ENCODE data around the gene SCAP. TPM values are rescaled to one million over a fixed set of nuclear protein-coding genes. Genes with fewer than 3 reads are reported as not detected.
A peak's percentile ranks its signal among the peaks of the same experiment; 100 is the strongest.

SCAP gene
- total and polyA plus RNA-seq, 2 of the 13 experiments (the other 11 are each of a cell fraction or from before 2014, with no cell fraction given) = 40.4 to 53.3 TPM

DNA sequence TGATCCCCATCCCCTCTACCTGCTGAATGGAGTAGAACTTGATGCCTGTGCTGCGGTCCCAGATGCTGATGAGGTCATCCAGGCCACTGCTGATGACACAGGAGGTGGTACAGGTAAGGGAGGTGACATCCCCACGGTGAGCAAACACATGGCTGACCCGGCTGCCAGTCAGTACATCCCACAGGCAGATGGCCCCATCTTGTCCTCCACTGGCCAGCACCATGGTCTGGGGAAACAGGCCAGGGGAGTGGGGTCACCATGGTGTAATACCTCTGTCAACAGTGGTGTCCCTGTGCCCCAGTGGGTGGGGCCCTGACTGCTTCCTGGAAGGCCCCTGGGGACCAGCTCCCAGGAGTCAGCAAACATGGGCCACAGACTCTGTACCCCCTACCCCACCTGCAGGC lies 61.6 kb downstream of the SCAP start (continued):
- TF ChIP-seq ZNF501 (CRISPR knock-in tag; IDR thresholded peaks at IDR 0.05) (peak; percentile 27; the same call in 1 of the 2 replicates), ETV5 (CRISPR knock-in tag; IDR thresholded peaks at IDR 0.05; ENCODE audit: borderline replicate concordance) (peak; percentile 25; the same call in 1 of the 2 replicates), SSRP1 (CRISPR knock-in tag; IDR thresholded peaks at IDR 0.05) (no peak), KDM5B (CRISPR knock-in tag; IDR thresholded peaks at IDR 0.05; ENCODE audit: borderline replicate concordance) (peak; percentile 65; the same call in 1 of the 2 replicates), NCOA1 (CRISPR knock-in tag; IDR thresholded peaks at IDR 0.05) (no peak), MAF1 (CRISPR knock-in tag; IDR thresholded peaks at IDR 0.05; ENCODE audit: borderline replicate concordance) (no peak), TAF1 (CRISPR knock-in tag; IDR thresholded peaks at IDR 0.05) (no peak), DPF2 (CRISPR knock-in tag; IDR thresholded peaks at IDR 0.05; ENCODE audit: borderline replicate concordance, low read depth) (0 out of 2 replicates have a peak, but pooled peaks have one; percentile 25), ADNP (CRISPR knock-in tag; IDR thresholded peaks at IDR 0.05) (no peak), ZNF432 (CRISPR knock-in tag; IDR thresholded peaks at IDR 0.05; ENCODE audit: borderline replicate concordance) (no peak), HES4 (CRISPR knock-in tag; IDR thresholded peaks at IDR 0.05; ENCODE audit: borderline replicate concordance) (no peak), NCOR1 (IDR thresholded peaks at IDR 0.05; ENCODE audit: borderline replicate concordance, low read length) (no peak), MLLT10 (CRISPR knock-in tag; IDR thresholded peaks at IDR 0.05) (no peak), ZNF660 (CRISPR knock-in tag; IDR thresholded peaks at IDR 0.05; ENCODE audit: borderline replicate concordance, low read depth) (no peak), ZNF792 (CRISPR knock-in tag; IDR thresholded peaks at IDR 0.05) (no peak)
- TF ChIP-seq, protein P1, sequence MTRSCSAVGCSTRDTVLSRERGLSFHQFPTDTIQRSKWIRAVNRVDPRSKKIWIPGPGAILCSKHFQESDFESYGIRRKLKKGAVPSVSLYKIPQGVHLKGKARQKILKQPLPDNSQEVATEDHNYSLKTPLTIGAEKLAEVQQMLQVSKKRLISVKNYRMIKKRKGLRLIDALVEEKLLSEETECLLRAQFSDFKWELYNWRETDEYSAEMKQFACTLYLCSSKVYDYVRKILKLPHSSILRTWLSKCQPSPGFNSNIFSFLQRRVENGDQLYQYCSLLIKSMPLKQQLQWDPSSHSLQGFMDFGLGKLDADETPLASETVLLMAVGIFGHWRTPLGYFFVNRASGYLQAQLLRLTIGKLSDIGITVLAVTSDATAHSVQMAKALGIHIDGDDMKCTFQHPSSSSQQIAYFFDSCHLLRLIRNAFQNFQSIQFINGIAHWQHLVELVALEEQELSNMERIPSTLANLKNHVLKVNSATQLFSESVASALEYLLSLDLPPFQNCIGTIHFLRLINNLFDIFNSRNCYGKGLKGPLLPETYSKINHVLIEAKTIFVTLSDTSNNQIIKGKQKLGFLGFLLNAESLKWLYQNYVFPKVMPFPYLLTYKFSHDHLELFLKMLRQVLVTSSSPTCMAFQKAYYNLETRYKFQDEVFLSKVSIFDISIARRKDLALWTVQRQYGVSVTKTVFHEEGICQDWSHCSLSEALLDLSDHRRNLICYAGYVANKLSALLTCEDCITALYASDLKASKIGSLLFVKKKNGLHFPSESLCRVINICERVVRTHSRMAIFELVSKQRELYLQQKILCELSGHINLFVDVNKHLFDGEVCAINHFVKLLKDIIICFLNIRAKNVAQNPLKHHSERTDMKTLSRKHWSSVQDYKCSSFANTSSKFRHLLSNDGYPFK (CRISPR knock-in tag; IDR thresholded peaks at IDR 0.05; ENCODE audit: borderline replicate concordance) = 0 out of 2 replicates have a peak, but pooled peaks have one; percentile 28
- TF ChIP-seq, protein P2, sequence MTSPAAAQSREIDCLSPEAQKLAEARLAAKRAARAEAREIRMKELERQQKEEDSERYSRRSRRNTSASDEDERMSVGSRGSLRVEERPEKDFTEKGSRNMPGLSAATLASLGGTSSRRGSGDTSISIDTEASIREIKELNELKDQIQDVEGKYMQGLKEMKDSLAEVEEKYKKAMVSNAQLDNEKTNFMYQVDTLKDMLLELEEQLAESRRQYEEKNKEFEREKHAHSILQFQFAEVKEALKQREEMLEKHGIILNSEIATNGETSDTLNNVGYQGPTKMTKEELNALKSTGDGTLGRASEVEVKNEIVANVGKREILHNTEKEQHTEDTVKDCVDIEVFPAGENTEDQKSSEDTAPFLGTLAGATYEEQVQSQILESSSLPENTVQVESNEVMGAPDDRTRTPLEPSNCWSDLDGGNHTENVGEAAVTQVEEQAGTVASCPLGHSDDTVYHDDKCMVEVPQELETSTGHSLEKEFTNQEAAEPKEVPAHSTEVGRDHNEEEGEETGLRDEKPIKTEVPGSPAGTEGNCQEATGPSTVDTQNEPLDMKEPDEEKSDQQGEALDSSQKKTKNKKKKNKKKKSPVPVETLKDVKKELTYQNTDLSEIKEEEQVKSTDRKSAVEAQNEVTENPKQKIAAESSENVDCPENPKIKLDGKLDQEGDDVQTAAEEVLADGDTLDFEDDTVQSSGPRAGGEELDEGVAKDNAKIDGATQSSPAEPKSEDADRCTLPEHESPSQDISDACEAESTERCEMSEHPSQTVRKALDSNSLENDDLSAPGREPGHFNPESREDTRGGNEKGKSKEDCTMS (CRISPR knock-in tag; conservative IDR thresholded peaks at IDR 0.05) = no peak
- TF ChIP-seq, protein P3, sequence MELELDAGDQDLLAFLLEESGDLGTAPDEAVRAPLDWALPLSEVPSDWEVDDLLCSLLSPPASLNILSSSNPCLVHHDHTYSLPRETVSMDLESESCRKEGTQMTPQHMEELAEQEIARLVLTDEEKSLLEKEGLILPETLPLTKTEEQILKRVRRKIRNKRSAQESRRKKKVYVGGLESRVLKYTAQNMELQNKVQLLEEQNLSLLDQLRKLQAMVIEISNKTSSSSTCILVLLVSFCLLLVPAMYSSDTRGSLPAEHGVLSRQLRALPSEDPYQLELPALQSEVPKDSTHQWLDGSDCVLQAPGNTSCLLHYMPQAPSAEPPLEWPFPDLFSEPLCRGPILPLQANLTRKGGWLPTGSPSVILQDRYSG (CRISPR knock-in tag; IDR thresholded peaks at IDR 0.05) = no peak

Data from HepG2 (cell line).